Measurements from ENCODE around the gene LRRC73. TPM values are rescaled to one million over a fixed set of nuclear protein-coding genes. Genes with fewer than 3 reads are reported as not detected.
"Not testable (repeated sequence)": the region's sequence is repeated elsewhere in the genome, so short reads cannot be mapped to it uniquely, and the experiment has no call there.

The LRRC73 gene
- total and polyA plus RNA-seq, 10 donors: 0.11 to 1.3 (median 0.64) TPM

- H3K4me3 ChIP-seq: no peak overlapping the region
- H3K27me3 ChIP-seq (replicated peaks in 1 of 7): no peaks in the 10 kb centered on the region
- no peak for DNase-seq
- no peaks in the 10 kb centered on the region for H3K9me3 ChIP-seq
- no peak for TF ChIP-seq POLR2A (IDR thresholded peaks at IDR 0.05)
- no peak for TF ChIP-seq POLR2AphosphoS5 (IDR thresholded peaks at IDR 0.05)
- no peak for TF ChIP-seq CTCF (IDR thresholded peaks at IDR 0.05 in 8 of 11, conservative IDR thresholded peaks at IDR 0.05 in 3 of 11)
- H3K4me1 ChIP-seq: no peaks in the 10 kb centered on the region
- WGBS, 5 donors: 71 to 77% (median 75%) methylated on average over 4 of the region's 4 CpGs
- intact Hi-C loops (cut with DNase I; ENCODE audit: low total_unique reads): no loop called here
- no peak overlapping the region for H3K27ac ChIP-seq
- H3K36me3 ChIP-seq: peaks cover 2 to 100% (median 85%) of the 10 kb centered on the region in 6 donors
Measured at GRCh38 chr6:43544461-43544860, 34.3 kb upstream of the LRRC73 start.

GRCh38 chr6:43541774-43542471 is 31.8 kb upstream of the LRRC73 start:
- H3K27me3 ChIP-seq (replicated peaks in 1 of 7): no peaks in the 10 kb centered on the region
- peaks cover 2 to 99% (median 83%) of the 10 kb centered on the region in 6 donors for H3K36me3 ChIP-seq
- no peak overlapping the region for H3K4me3 ChIP-seq
- no peak overlapping the region for H3K27ac ChIP-seq
- 86 to 91% (median 89%) methylated on average over 8 of the region's 8 CpGs for WGBS, 5 donors
- no peak for DNase-seq
- intact Hi-C loops (cut with DNase I; ENCODE audit: low total_unique reads): no loop called here
- no peaks in the 10 kb centered on the region for H3K4me1 ChIP-seq
- no peak for TF ChIP-seq POLR2A (IDR thresholded peaks at IDR 0.05)
- no peak for TF ChIP-seq POLR2AphosphoS5 (IDR thresholded peaks at IDR 0.05)
- no peak for TF ChIP-seq CTCF (IDR thresholded peaks at IDR 0.05 in 8 of 11, conservative IDR thresholded peaks at IDR 0.05 in 3 of 11)
- H3K9me3 ChIP-seq: no peaks in the 10 kb centered on the region

GRCh38 chr6:43540507-43540906 is 30.4 kb upstream of the LRRC73 start:
- H3K36me3 ChIP-seq: peaks cover 2 to 99% (median 76%) of the 10 kb centered on the region in 6 donors
- no peaks in the 10 kb centered on the region for H3K4me1 ChIP-seq
- no peak for TF ChIP-seq POLR2A (IDR thresholded peaks at IDR 0.05)
- no peak for TF ChIP-seq CTCF (IDR thresholded peaks at IDR 0.05 in 8 of 11, conservative IDR thresholded peaks at IDR 0.05 in 3 of 11)
- H3K27ac ChIP-seq: no peak overlapping the region
- intact Hi-C loops (cut with DNase I; ENCODE audit: low total_unique reads): no loop called here
- DNase-seq: no peak
- no peaks in the 10 kb centered on the region for H3K27me3 ChIP-seq (replicated peaks in 1 of 7)
- H3K9me3 ChIP-seq: no peaks in the 10 kb centered on the region
- no peak overlapping the region for H3K4me3 ChIP-seq
- WGBS, 5 donors: 96 to 100% (median 97%) methylated on average over 5 of the region's 5 CpGs

GRCh38 chr6:43539409-43539808 is 29.3 kb upstream of the LRRC73 start:
- not testable (repeated sequence) for DNase-seq, H3K4me1 ChIP-seq
- H3K36me3 ChIP-seq: peaks cover 2 to 99% (median 66%) of the 10 kb centered on the region in 6 donors

DNA sequence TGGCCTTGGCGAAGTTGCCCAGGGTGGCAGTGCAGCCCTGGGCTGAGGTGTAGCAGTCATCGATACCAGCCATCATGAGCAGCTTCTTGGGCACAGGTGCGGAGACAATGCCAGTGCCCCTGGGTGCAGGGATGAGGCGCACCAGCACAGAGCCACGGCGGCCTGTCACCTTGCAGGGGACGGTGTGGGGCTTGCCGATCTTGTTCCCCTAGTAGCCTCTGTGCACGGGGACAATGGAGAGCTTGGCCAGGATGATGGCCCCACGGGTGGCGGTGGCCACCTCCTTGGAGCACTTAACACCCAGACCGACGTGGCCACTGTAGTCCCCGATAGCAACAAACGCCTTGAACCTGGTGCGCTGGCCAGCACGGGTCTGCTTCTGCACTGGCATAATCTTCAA is 28.8 kb upstream of the LRRC73 start:
- DNase-seq; H3K27me3 ChIP-seq (replicated peaks in 1 of 7): not testable (repeated sequence)
- WGBS, 5 donors: 92 to 98% (median 96%) methylated on average over 12 to 15 of the region's 17 CpGs

More at GRCh38 chr6:43539409-43539808, 29.3 kb upstream of the LRRC73 start:
- H3K27me3 ChIP-seq (replicated peaks in 1 of 7); intact Hi-C loops (cut with DNase I; ENCODE audit: low total_unique reads); H3K27ac ChIP-seq; H3K9me3 ChIP-seq; H3K4me3 ChIP-seq: not testable (repeated sequence)
- 95 to 97% (median 97%) methylated on average over 19 to 20 of the region's 20 CpGs for WGBS, 5 donors

More for the DNA sequence above, 28.8 kb upstream of the LRRC73 start:
- H3K4me3 ChIP-seq; H3K27ac ChIP-seq; H3K4me1 ChIP-seq; intact Hi-C loops (cut with DNase I; ENCODE audit: low total_unique reads); H3K9me3 ChIP-seq: not testable (repeated sequence)
- peaks cover 2 to 99% (median 65%) of the 10 kb centered on the region in 6 donors for H3K36me3 ChIP-seq

Data from spleen (tissue), 11 donors.